Transverse colon (tissue), 4 donors: ENCODE results near the gene TCFL5. TPM values are rescaled to one million over a fixed set of nuclear protein-coding genes. Genes with fewer than 3 reads are reported as not detected.
"Not testable (repeated sequence)": the region's sequence is repeated elsewhere in the genome, so short reads cannot be mapped to it uniquely, and the experiment has no call there.

Source experiments
- DNase-seq: peaks from one replicate; pipeline ENCODE4 v3.0.0-alpha.2; 2019
- H3K27ac ChIP-seq, 4 donors: fragments of 200-600 bp; sonication (generic); 2 replicates each; pipeline ENCODE4 v1.5.1; 2016 to 2018; ENCODE audit warnings: inconsistent platforms in 4 of 4
- H3K27me3 ChIP-seq: fragments of 200-600 bp; sonication (generic); 2 replicates; pipeline ENCODE4 v1.5.1; 2017; ENCODE audit warnings: inconsistent platforms
- H3K36me3 ChIP-seq, 4 donors: fragments of 200-600 bp; sonication (generic); 2 replicates each; pipeline ENCODE4 v1.5.1; 2017 to 2019; ENCODE audit warnings: inconsistent platforms in 4 of 4
- H3K4me1 ChIP-seq, 4 donors: fragments of 200-600 bp; sonication (generic); 2 replicates each; pipeline ENCODE4 v1.5.1; 2017 to 2020; ENCODE audit warnings: inconsistent platforms in 4 of 4
- H3K4me3 ChIP-seq, 4 donors: fragments of 200-600 bp; sonication (generic); 1 replicate in 1 of 4; 2 replicates in 3 of 4; pipeline versions ENCODE4 v1.5.1 to v1.6.1; 2017 to 2019; ENCODE audit warnings: inconsistent platforms in 4 of 4
- H3K9me3 ChIP-seq, 2 donors: fragments of 200-600 bp; sonication (generic); 2 replicates each; pipeline ENCODE4 v1.5.1; 2017 to 2019; ENCODE audit warnings: inconsistent platforms in 2 of 2
- EP300 ChIP-seq: sonication (generic); formaldehyde crosslinking; IDR thresholded peaks from one replicate; pipeline ENCODE4 v1.6.1; 2017; ENCODE audit warnings: antibody characterized with exemption, low read depth
- POLR2A ChIP-seq: fragments of 450-650 bp; IDR thresholded peaks from one replicate; pipeline ENCODE4 v1.6.1; 2016; ENCODE audit warnings: antibody characterized with exemption, mild to moderate bottlenecking, moderate library complexity
- POLR2AphosphoS5 ChIP-seq, 3 donors: sonication (generic); formaldehyde crosslinking; IDR thresholded peaks; one replicate each; pipeline ENCODE4 v1.6.1; 2016; ENCODE audit warnings: antibody characterized with exemption in 3 of 3
- WGBS, 2 donors: methylation state at CpG; one replicate each; pipeline ENCODE4 v1.1.5; 2018; ENCODE audit warnings: low coverage in 1 of 2; 5-methylcytosine and 5-hydroxymethylcytosine counted together
- in situ Hi-C, 4 donors: fragments of 200-750 bp; cut with MboI; loops; one replicate each; pipeline versions ENCODE4 v1.15.0 to v1.15.1; 2017; ENCODE audit warnings: low sequenced_read_pairs in 3 of 4, low pct_ligation_motif_present in 1 of 4, low pct_unique_long_range_greater_than_20kb in 1 of 4
- intact Hi-C: fragments of 100-400 bp; cut with DNase I; formaldehyde crosslinking; loops from one replicate; pipeline ENCODE4 v1.15.1; 2023; ENCODE audit warnings: low total_unique reads
- total RNA-seq, 4 donors: library from RNA; depleted of rRNA; stranded (reverse); fragments of >200 nt; gene quantifications; one replicate each; pipeline ENCODE4 v1.1.0, GENCODE V29; 2016
- TF ChIP-seq, protein P1 (sequence below), 5 experiments: fragments of 200-600 bp in 3 of 5; fragments of 450-650 bp in 2 of 5; sonication (generic) in 3 of 5; IDR thresholded peaks; 1 replicate in 2 of 5; 2 replicates in 3 of 5; pipeline ENCODE4 v1.5.1; 2016 to 2017; ENCODE audit warnings: antibody characterized with exemption in 5 of 5, inconsistent platforms in 3 of 5, mild to moderate bottlenecking in 2 of 5, moderate library complexity in 1 of 5

Gene TCFL5
- total RNA-seq, 4 donors from 2014 or later = 5.2 to 19.9 (median 5.9) TPM

DNA sequence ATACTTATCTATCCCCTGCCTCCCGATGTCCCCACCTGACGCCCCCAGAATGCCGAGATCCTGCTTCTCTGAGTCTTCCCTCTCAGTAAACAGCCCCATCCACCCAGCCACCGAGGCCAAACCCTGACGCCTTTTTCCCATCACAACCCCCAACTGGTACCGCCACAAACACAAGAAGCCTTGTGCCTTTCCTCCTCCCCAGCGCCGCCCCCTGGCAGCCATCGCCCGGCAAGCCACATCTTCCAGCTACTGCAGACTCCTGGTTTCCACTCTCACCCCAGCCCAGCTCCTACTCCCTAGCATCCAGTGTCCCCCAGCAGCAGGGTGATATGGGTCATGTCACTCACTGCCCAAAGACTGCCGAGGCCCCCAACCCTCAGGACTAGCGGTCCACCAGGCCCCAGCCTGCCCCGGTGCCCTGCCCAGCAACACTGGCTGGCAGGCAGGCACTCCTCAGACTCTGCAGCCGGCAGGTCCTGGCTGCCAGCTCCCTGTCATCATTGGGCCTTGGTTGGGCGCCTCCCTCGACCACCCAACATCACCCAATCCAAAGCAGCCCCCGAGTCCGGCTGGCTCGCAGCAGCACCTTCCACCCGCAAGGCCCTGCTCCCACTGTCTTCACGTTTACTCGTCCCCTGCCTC is 11.2 kb downstream of the TCFL5 start:
- Histone ChIP-seq H3K9me3 (no peaks in the 10 kb centered on the region), H3K27me3 (no peaks in the 10 kb centered on the region), H3K4me3 (no peak overlapping the region), H3K27ac (no peak overlapping the region), H3K36me3 (no peaks in the 10 kb centered on the region), H3K4me1 (no peaks in the 10 kb centered on the region)
- intact Hi-C loops = no loop called here
- in situ Hi-C loops = no loop called here
- DNase-seq = no peak
- no peak for TF ChIP-seq POLR2AphosphoS5 (IDR thresholded peaks at IDR 0.05)
- TF ChIP-seq, protein P1, sequence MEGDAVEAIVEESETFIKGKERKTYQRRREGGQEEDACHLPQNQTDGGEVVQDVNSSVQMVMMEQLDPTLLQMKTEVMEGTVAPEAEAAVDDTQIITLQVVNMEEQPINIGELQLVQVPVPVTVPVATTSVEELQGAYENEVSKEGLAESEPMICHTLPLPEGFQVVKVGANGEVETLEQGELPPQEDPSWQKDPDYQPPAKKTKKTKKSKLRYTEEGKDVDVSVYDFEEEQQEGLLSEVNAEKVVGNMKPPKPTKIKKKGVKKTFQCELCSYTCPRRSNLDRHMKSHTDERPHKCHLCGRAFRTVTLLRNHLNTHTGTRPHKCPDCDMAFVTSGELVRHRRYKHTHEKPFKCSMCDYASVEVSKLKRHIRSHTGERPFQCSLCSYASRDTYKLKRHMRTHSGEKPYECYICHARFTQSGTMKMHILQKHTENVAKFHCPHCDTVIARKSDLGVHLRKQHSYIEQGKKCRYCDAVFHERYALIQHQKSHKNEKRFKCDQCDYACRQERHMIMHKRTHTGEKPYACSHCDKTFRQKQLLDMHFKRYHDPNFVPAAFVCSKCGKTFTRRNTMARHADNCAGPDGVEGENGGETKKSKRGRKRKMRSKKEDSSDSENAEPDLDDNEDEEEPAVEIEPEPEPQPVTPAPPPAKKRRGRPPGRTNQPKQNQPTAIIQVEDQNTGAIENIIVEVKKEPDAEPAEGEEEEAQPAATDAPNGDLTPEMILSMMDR (IDR thresholded peaks at IDR 0.05) = no peak
- TF ChIP-seq POLR2A = no peak
- TF ChIP-seq EP300 = no peak
- 86 to 96% methylated on average over 7 to 22 of the region's 22 CpGs for whole genome bisulfite sequencing, 2 donors

DNA sequence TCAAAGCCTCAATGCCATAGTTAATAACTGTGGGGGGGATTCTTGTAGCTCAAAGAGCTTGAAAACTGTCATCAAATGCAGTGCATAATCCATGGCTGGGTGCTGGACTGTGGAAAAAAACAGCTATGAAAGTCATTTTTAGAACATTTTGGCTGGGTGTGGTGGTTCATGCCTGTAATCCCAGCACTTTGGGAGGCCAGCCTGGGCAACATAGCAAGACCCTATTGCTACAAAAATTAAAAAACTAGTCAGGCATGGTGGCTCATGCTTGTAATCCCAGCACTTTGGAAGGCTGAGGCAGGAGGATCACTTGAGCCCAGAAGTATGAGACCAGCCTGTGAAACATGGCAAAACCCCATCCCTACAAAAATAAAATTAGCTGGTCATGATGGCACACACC is 12.2 kb downstream of the TCFL5 start:
- DNase-seq = no peak
- H3K27ac ChIP-seq = no peak overlapping the region
- no peaks in the 10 kb centered on the region for H3K4me1 ChIP-seq
- TF ChIP-seq EP300 = no peak
- TF ChIP-seq, protein P1 (IDR thresholded peaks at IDR 0.05) = no peak
- H3K9me3 ChIP-seq = no peaks in the 10 kb centered on the region
- intact Hi-C loops = no loop called here
- in situ Hi-C loops = no loop called here
- no peaks in the 10 kb centered on the region for H3K27me3 ChIP-seq
- H3K36me3 ChIP-seq = no peaks in the 10 kb centered on the region
- H3K4me3 ChIP-seq = no peak overlapping the region

DNA sequence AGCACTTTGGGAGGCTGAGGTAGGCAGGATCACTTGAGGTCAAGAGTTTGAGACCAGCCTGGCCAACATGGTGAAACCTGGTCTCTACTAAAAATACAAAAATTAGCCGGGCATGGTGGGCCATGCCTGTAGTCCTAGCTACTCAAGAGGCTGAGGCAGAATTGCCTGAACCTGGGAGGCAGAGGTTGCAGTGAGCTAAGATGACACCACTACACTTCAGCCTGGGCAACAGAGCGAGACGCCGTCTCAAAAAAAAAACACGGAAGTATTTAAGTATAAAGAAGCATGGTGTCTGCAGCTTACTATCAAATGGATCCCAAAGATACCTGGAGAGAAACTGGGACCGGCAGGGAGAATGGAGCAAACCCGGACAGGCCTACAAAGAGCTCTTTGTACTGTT is 12.7 kb downstream of the TCFL5 start:
- H3K36me3 ChIP-seq, H3K27ac ChIP-seq, DNase-seq, H3K27me3 ChIP-seq, intact Hi-C loops, H3K4me1 ChIP-seq, H3K4me3 ChIP-seq, in situ Hi-C loops, H3K9me3 ChIP-seq: not testable (repeated sequence)
- WGBS, 2 donors = 94% methylated on average over 6 to 7 of the region's 7 CpGs

DNA sequence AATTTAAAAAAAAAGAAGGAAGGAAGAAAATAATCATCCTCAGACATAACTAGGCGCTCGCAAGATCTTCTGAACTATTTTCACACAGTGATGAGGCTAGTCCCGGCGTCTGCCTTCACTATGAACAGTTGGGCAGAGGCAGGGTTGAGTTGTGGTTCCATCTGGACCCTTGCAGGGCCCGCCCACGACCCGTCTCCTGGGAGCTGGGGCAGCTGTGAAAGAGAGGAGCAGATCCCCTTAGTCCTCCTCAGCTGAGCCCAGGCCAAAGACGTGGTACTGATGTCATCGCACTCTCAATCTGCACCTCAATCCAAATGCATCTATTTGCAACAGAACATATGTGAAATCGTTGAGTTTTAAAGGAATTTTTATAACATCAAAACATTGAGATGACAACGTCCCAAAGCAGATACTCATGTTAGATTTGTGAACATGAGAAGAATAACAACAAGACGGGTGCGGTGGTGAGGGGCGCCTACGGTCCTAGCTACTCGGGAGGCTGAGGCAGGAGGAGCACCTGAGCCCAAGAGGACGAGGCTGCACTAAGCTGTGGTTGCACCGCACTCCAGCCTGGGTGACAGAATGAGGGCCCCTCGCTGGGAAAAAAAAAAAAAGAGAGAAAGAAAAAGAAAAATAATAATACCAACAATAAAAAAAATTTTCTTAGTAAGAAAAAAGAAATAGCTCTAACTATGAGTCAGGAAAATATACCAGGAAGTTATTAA is 15.3 kb downstream of the TCFL5 start:
- 84 to 94% methylated on average over 14 to 19 of the region's 19 CpGs for WGBS, 2 donors
- TF ChIP-seq POLR2AphosphoS5 (IDR thresholded peaks at IDR 0.05) = no peak
- TF ChIP-seq, protein P1 (IDR thresholded peaks at IDR 0.05) = no peak
- no peak for TF ChIP-seq POLR2A
- no peak for TF ChIP-seq EP300
- in situ Hi-C loops = no loop called here
- H3K27ac ChIP-seq = no peak overlapping the region
- intact Hi-C loops = no loop called here
- no peaks in the 10 kb centered on the region for H3K9me3 ChIP-seq
- no peak for DNase-seq
- no peaks in the 10 kb centered on the region for H3K36me3 ChIP-seq
- H3K4me3 ChIP-seq = no peak overlapping the region
- H3K4me1 ChIP-seq = no peaks in the 10 kb centered on the region
- no peaks in the 10 kb centered on the region for H3K27me3 ChIP-seq
